H9 (cell line): ENCODE measurements around the gene IL6ST. TPM values are rescaled to one million over a fixed set of nuclear protein-coding genes. Genes with fewer than 3 reads are reported as not detected.
"Not testable (repeated sequence)": the region's sequence is repeated elsewhere in the genome, so short reads cannot be mapped to it uniquely, and the experiment has no call there.

Experiments
- DNase-seq: peaks from one replicate; pipeline ENCODE4 v3.0.0-alpha.2; 2017
- H2AFZ ChIP-seq: one replicate; pipeline ENCODE4 v1.6.1; 2013; ENCODE audit warnings: mild to moderate bottlenecking, low read length, control low read depth, moderate library complexity
- H2AK5ac ChIP-seq: 2 replicates; pipeline ENCODE4 v1.6.1; 2013; ENCODE audit warnings: low read length, control low read depth, mixed read lengths; ENCODE audit not compliant: insufficient read length
- H2BK120ac ChIP-seq: one replicate; pipeline ENCODE4 v1.6.1; 2013; ENCODE audit warnings: low read depth, mild to moderate bottlenecking, low read length, control low read depth, inconsistent platforms; ENCODE audit not compliant: poor library complexity, severe bottlenecking
- H2BK12ac ChIP-seq: 2 replicates; pipeline ENCODE4 v1.6.1; 2013; ENCODE audit warnings: low read length, control low read depth, mixed read lengths, low read depth; ENCODE audit not compliant: insufficient read length
- H2BK15ac ChIP-seq: 2 replicates; pipeline ENCODE4 v1.6.1; 2013; ENCODE audit warnings: low read depth, low read length, control low read depth
- H2BK20ac ChIP-seq: one replicate; pipeline ENCODE4 v1.6.1; 2013; ENCODE audit warnings: low read depth, mild to moderate bottlenecking, low read length, control low read depth, inconsistent platforms; ENCODE audit not compliant: poor library complexity, severe bottlenecking
- H2BK5ac ChIP-seq: 2 replicates; pipeline ENCODE4 v1.6.1; 2013; ENCODE audit warnings: low read length, control low read depth, mixed read lengths; ENCODE audit not compliant: insufficient read length
- H3K14ac ChIP-seq: 2 replicates; pipeline ENCODE4 v1.6.1; 2013; ENCODE audit warnings: low read length, control low read depth; ENCODE audit not compliant: insufficient read depth
- H3K18ac ChIP-seq: 2 replicates; pipeline ENCODE4 v1.6.1; 2013; ENCODE audit warnings: low read depth, mild to moderate bottlenecking, mixed read lengths, low read length, control low read depth; ENCODE audit not compliant: insufficient read length
- H3K23ac ChIP-seq: 2 replicates; pipeline ENCODE4 v1.6.1; 2013; ENCODE audit warnings: low read length, control low read depth, mixed read lengths, low read depth; ENCODE audit not compliant: insufficient read length
- H3K23me2 ChIP-seq: 2 replicates; pipeline ENCODE4 v1.6.1; 2013; ENCODE audit warnings: low read depth, mild to moderate bottlenecking, mixed read lengths, low read length, control low read depth; ENCODE audit not compliant: insufficient read length, poor library complexity, severe bottlenecking
- H3K27ac ChIP-seq: 2 replicates; pipeline ENCODE4 v1.5.1; 2013; ENCODE audit warnings: low read length, control low read depth, mixed read lengths, low read depth; ENCODE audit not compliant: insufficient read length
- H3K27me3 ChIP-seq: 2 replicates; pipeline ENCODE4 v1.6.1; 2013; ENCODE audit warnings: low read length, control low read depth, inconsistent platforms; ENCODE audit not compliant: insufficient read depth
- H3K4ac ChIP-seq: 2 replicates; pipeline ENCODE4 v1.6.1; 2013; ENCODE audit warnings: low read depth, mild to moderate bottlenecking, control low read depth, inconsistent platforms, low read length, moderate library complexity
- H3K4me1 ChIP-seq: 2 replicates; pipeline ENCODE4 v1.6.1; 2013; ENCODE audit warnings: low read length, control low read depth, inconsistent platforms; ENCODE audit not compliant: insufficient read depth
- H3K4me2 ChIP-seq: 2 replicates; pipeline ENCODE4 v1.6.1; 2013; ENCODE audit warnings: low read length, control low read depth, mixed read lengths; ENCODE audit not compliant: insufficient read length, insufficient read depth
- H3K56ac ChIP-seq: 2 replicates; pipeline ENCODE4 v1.6.1; 2013; ENCODE audit warnings: low read depth, mild to moderate bottlenecking, mixed read lengths, low read length, control low read depth; ENCODE audit not compliant: insufficient read length
- H3K79me1 ChIP-seq: 2 replicates; pipeline ENCODE4 v1.6.1; 2013; ENCODE audit warnings: low read depth, mild to moderate bottlenecking, moderate library complexity, low read length, control low read depth, inconsistent platforms; ENCODE audit not compliant: insufficient read depth, poor library complexity, severe bottlenecking
- H3K79me2 ChIP-seq: 2 replicates; pipeline ENCODE4 v1.6.1; 2013; ENCODE audit warnings: low read length, control low read depth, inconsistent platforms; ENCODE audit not compliant: insufficient read depth
- H3K9ac ChIP-seq: 2 replicates; pipeline ENCODE4 v1.6.1; 2013; ENCODE audit warnings: low read length, control low read depth, mixed read lengths; ENCODE audit not compliant: insufficient read length; ENCODE audit errors: extremely low read depth
- H3K9me3 ChIP-seq: one replicate; pipeline ENCODE4 v1.6.1; 2013; ENCODE audit warnings: low read depth, low read length, inconsistent platforms; ENCODE audit not compliant: control insufficient read depth
- H3T11ph ChIP-seq: one replicate; pipeline ENCODE4 v1.6.1; 2013; ENCODE audit warnings: mild to moderate bottlenecking, low read length, control low read depth, inconsistent platforms
- H4K20me1 ChIP-seq: one replicate; pipeline ENCODE4 v1.6.1; 2013; ENCODE audit not compliant: control insufficient read depth, insufficient read length, insufficient read depth
- H4K5ac ChIP-seq: 2 replicates; pipeline ENCODE4 v1.6.1; 2013; ENCODE audit warnings: low read depth, mild to moderate bottlenecking, mixed read lengths, low read length, control low read depth; ENCODE audit not compliant: insufficient read length
- H4K8ac ChIP-seq: replicated peaks from 2 replicates; pipeline ENCODE4 v1.6.1; 2013; ENCODE audit warnings: low read length, control low read depth, mixed read lengths, low read depth; ENCODE audit not compliant: insufficient read length
- H4K91ac ChIP-seq: 2 replicates; pipeline ENCODE4 v1.6.1; 2013; ENCODE audit warnings: low read depth, mild to moderate bottlenecking, moderate library complexity, mixed read lengths, low read length, control low read depth; ENCODE audit not compliant: insufficient read length
- H3K27ac Mint-ChIP-seq, 3 experiments: 2 replicates in 2 of 3; 3 replicates in 1 of 3; pipeline ENCODE4 v1.8.0; 2020 to 2021; ENCODE audit warnings: mixed read lengths in 3 of 3, mild to moderate bottlenecking in 1 of 3, moderate library complexity in 1 of 3
- H3K27me3 Mint-ChIP-seq: 2 replicates; pipeline ENCODE4 v1.8.0; 2021; ENCODE audit warnings: low read depth, mild to moderate bottlenecking, moderate library complexity, mixed read lengths
- H3K36me3 Mint-ChIP-seq, 3 experiments: 2 replicates in 2 of 3; 3 replicates in 1 of 3; pipeline ENCODE4 v1.8.0; 2020 to 2021; ENCODE audit warnings: low read depth in 3 of 3, mixed read lengths in 3 of 3; ENCODE audit not compliant: insufficient read depth in 1 of 3
- H3K4me1 Mint-ChIP-seq, 2 experiments: 2 replicates each; pipeline ENCODE4 v1.8.0; 2020; ENCODE audit warnings: mixed read lengths in 2 of 2
- H3K4me3 Mint-ChIP-seq, 2 experiments: 2 replicates in 1 of 2; 3 replicates in 1 of 2; pipeline ENCODE4 v1.8.0; 2020 to 2021; ENCODE audit warnings: mild to moderate bottlenecking in 2 of 2, mixed read lengths in 2 of 2, moderate library complexity in 1 of 2
- H3K9me3 Mint-ChIP-seq, 2 experiments: 2 replicates in 1 of 2; 3 replicates in 1 of 2; pipeline ENCODE4 v1.8.0; 2020; ENCODE audit warnings: mild to moderate bottlenecking in 2 of 2, mixed read lengths in 2 of 2, moderate library complexity in 1 of 2
- WGBS: extraction: QIAGEN DNeasy Blood & Tissue Kit; methylation state at CpG from one replicate; pipeline ENCODE4 v1.1.7; 2013; ENCODE audit warnings: missing lambda C conversion rate, low lambda C conversion rate, mixed read lengths; ENCODE audit not compliant: insufficient read length; ENCODE audit errors: extremely low coverage; 5-methylcytosine and 5-hydroxymethylcytosine counted together
- total RNA-seq: library from RNA; stranded (reverse); gene quantifications from 2 replicates; pipeline ENCODE4 v1.2.1, GENCODE V29; 2021

Gene IL6ST
- total RNA-seq, 1 experiment from 2014 or later, result 11.1 TPM

DNA sequence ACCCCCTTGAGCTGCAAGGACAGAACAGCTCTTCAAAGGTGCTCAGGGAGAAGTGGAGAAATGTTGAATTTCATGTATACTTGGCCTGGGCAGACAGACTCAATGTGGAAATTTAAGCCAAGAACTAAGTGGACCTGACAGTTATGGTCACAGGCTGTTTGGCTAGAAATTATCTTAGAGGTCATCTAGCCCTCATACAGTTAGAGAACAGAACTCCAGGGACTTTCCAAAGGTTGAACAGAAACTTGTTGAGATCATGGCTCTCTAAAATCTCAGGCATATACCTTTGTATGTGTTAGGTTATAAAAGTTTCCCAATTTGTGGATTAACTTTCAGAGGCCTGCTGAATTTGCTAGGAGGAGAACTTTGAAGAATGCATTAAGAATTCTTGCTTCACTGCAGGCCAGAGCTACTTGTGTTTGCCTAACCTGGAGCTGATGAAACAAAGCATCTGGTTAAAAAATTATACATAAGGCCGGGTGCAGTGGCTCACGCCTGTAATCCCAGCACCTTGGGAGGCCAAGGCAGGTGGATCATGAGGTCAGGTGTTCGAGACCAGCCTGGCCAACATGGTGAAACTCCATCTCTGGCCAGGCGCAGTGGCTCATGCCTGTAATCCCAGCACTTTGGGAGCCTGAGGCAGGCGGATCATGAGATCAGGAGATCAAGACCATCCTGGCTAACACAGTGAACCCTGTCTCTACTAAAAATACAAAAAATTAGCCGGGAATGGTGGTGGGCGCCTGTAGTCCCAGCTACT is 35.3 kb upstream of the IL6ST start:
- not testable (repeated sequence) for H4K5ac ChIP-seq, H3K27ac ChIP-seq, H3K9ac ChIP-seq, H3K4me2 ChIP-seq, H2BK12ac ChIP-seq, H3K79me1 ChIP-seq, H3K18ac ChIP-seq, H2AK5ac ChIP-seq, H3K4me3 Mint-ChIP-seq, H3K36me3 Mint-ChIP-seq, H3K4ac ChIP-seq, H3K27ac Mint-ChIP-seq, H3K4me1 ChIP-seq, H2BK15ac ChIP-seq, H2BK20ac ChIP-seq, H3K9me3 Mint-ChIP-seq, H3K23ac ChIP-seq, H3K23me2 ChIP-seq, H3K56ac ChIP-seq, H4K91ac ChIP-seq, H2BK120ac ChIP-seq, H2BK5ac ChIP-seq, H4K20me1 ChIP-seq, H3K27me3 ChIP-seq, H3K14ac ChIP-seq, H3T11ph ChIP-seq, DNase-seq, H3K79me2 ChIP-seq, H3K27me3 Mint-ChIP-seq, H4K8ac ChIP-seq, H2AFZ ChIP-seq, H3K9me3 ChIP-seq, H3K4me1 Mint-ChIP-seq
- no CpG with 5 or more reads among the region's 7 CpGs for WGBS
